HEK293 (cell line): ENCODE data around the gene TUBGCP6.

ENCODE experiments used
- CTCF ChIA-PET: fragments of 350-600 bp; formaldehyde crosslinking; extraction: SDS; loops from one replicate; lab custom pipeline; 2021; ENCODE audit warnings: antibody characterized with exemption; lab: Yijun Ruan, JAX
- POLR2A ChIA-PET: fragments of 300-600 bp; formaldehyde crosslinking; extraction: SDS; loops from one replicate; lab custom pipeline; 2020; ENCODE audit warnings: antibody characterized with exemption, inconsistent platforms; lab: Yijun Ruan, JAX
- H3K27ac ChIP-seq: fragments of 200-500 bp; sonication (Bioruptor generic); 2 replicates; pipeline ENCODE4 v1.5.1; 2014; ENCODE audit warnings: low read depth, low read length, control low read depth, inconsistent platforms; ENCODE audit errors: extremely low read depth
- H3K36me3 ChIP-seq, 2 experiments: fragments of 200-500 bp in 1 of 2; sonication (Bioruptor generic) in 1 of 2; 1 replicate in 1 of 2; 2 replicates in 1 of 2; pipeline ENCODE4 v1.5.1; 2014 to 2017; ENCODE audit warnings: inconsistent platforms in 2 of 2, low read length in 2 of 2; ENCODE audit not compliant: control insufficient read depth in 2 of 2, insufficient read depth in 1 of 2
- H3K4me1 ChIP-seq: fragments of 200-500 bp; sonication (Bioruptor generic); 2 replicates; pipeline ENCODE4 v1.5.1; 2014; ENCODE audit warnings: mild to moderate bottlenecking, low read length, inconsistent platforms; ENCODE audit not compliant: control insufficient read depth, insufficient read depth
- H3K4me3 ChIP-seq: 2 replicates; pipeline ENCODE4 v1.5.1; 2011; ENCODE audit warnings: low read depth, mild to moderate bottlenecking, control low read depth, low read length, moderate library complexity
- H3K9me3 ChIP-seq: fragments of 200-500 bp; sonication (Bioruptor generic); 2 replicates; pipeline ENCODE4 v1.5.1; 2014; ENCODE audit warnings: low read depth, low read length, inconsistent platforms; ENCODE audit not compliant: control insufficient read depth, insufficient read depth
- BCL6B ChIP-seq: fragments of 450-650 bp; formaldehyde crosslinking; IDR thresholded peaks from 2 replicates; pipeline ENCODE4 v1.5.1; 2017; ENCODE audit warnings: missing biosample characterization, missing genetic modification characterization
- REST ChIP-seq: fragments of 450-650 bp; formaldehyde crosslinking; IDR thresholded peaks from 2 replicates; pipeline ENCODE4 v1.5.1; 2016; ENCODE audit warnings: missing biosample characterization, missing genetic modification characterization
- SCRT1 ChIP-seq: fragments of 450-650 bp; formaldehyde crosslinking; IDR thresholded peaks from 2 replicates; pipeline ENCODE4 v1.5.1; 2016; ENCODE audit warnings: missing biosample characterization, missing genetic modification characterization, borderline replicate concordance
- ZBTB48 ChIP-seq: fragments of 450-650 bp; formaldehyde crosslinking; IDR thresholded peaks from 2 replicates; pipeline ENCODE4 v1.5.1; 2016; ENCODE audit warnings: missing biosample characterization, missing genetic modification characterization
- ZNF112 ChIP-seq: fragments of 450-650 bp; formaldehyde crosslinking; IDR thresholded peaks from 2 replicates; pipeline ENCODE4 v1.5.0; 2017; ENCODE audit warnings: missing biosample characterization, missing genetic modification characterization
- ZNF169 ChIP-seq: fragments of 450-650 bp; formaldehyde crosslinking; IDR thresholded peaks from 2 replicates; pipeline ENCODE4 v1.5.1; 2016; ENCODE audit warnings: missing biosample characterization, missing genetic modification characterization
- ZNF211 ChIP-seq: fragments of 450-650 bp; formaldehyde crosslinking; IDR thresholded peaks from 2 replicates; pipeline ENCODE4 v1.5.1; 2016; ENCODE audit warnings: low read depth, missing biosample characterization, missing genetic modification characterization
- ZNF335 ChIP-seq: fragments of 450-650 bp; formaldehyde crosslinking; conservative IDR thresholded peaks from 2 replicates; pipeline ENCODE4 v1.5.1; 2016; ENCODE audit warnings: missing biosample characterization, missing genetic modification characterization
- ZNF37A ChIP-seq: fragments of 450-650 bp; IDR thresholded peaks from 2 replicates; pipeline ENCODE4 v1.5.1; 2018; ENCODE audit warnings: missing biosample characterization, missing genetic modification characterization
- ZNF394 ChIP-seq: fragments of 450-650 bp; formaldehyde crosslinking; IDR thresholded peaks from 2 replicates; pipeline ENCODE4 v1.5.1; 2016; ENCODE audit warnings: missing biosample characterization, missing genetic modification characterization, mild to moderate bottlenecking, moderate library complexity, borderline replicate concordance
- ZNF510 ChIP-seq: fragments of 450-650 bp; formaldehyde crosslinking; IDR thresholded peaks from 2 replicates; pipeline ENCODE4 v1.5.1; 2018; ENCODE audit warnings: mild to moderate bottlenecking, missing genetic modification characterization, missing biosample characterization; ENCODE audit not compliant: insufficient replicate concordance
- ZNF529 ChIP-seq: fragments of 450-650 bp; formaldehyde crosslinking; IDR thresholded peaks from 2 replicates; pipeline ENCODE4 v1.5.1; 2017; ENCODE audit warnings: missing genetic modification characterization, missing biosample characterization; ENCODE audit not compliant: insufficient replicate concordance
- ZSCAN16 ChIP-seq: fragments of 450-650 bp; formaldehyde crosslinking; IDR thresholded peaks from 2 replicates; pipeline ENCODE4 v1.5.1; 2016; ENCODE audit warnings: missing biosample characterization, missing genetic modification characterization

The TUBGCP6 gene

GRCh38 chr22:50189184-50189848 lies 55.5 kb downstream of the TUBGCP6 start (continued):
- TF ChIP-seq REST (tag by site-specific recombination) (no peak), ZNF510 (tag by site-specific recombination) (no peak)

GRCh38 chr22:50188356-50188755 lies 56.5 kb downstream of the TUBGCP6 start:
- H3K27ac ChIP-seq: no peak overlapping the region
- no peak overlapping the region for H3K4me3 ChIP-seq
- POLR2A ChIA-PET: interaction anchor here (0.6 kb wide), 2 partner anchors 75 to 137 kb away, joined by 3 to 7 read pairs; no protein-coding TSS in a partner anchor
- H3K9me3 ChIP-seq: no peaks in the 10 kb centered on the region
- TF ChIP-seq ZNF112: no peak
- no peak for TF ChIP-seq ZNF169
- 0 out of 2 replicates have a peak, but pooled peaks have one; percentile 46 for TF ChIP-seq ZNF394 (tag by site-specific recombination)
- TF ChIP-seq ZNF529 (tag by site-specific recombination): no peak
- no peak for TF ChIP-seq SCRT1 (tag by site-specific recombination)
- no peak for TF ChIP-seq ZSCAN16 (tag by site-specific recombination)
- 0 out of 2 replicates have a peak, but pooled peaks have one; percentile 19 for TF ChIP-seq ZBTB48 (tag by site-specific recombination)
- TF ChIP-seq, all 188 proteins: peak for 2
- CTCF ChIA-PET: interaction anchor here (0.6 kb wide), 1 partner anchor 313 kb away, joined by 4 read pairs; no protein-coding TSS in a partner anchor
- Histone ChIP-seq H3K36me3 (peaks cover 4 to 34% of the 10 kb centered on the region in 2 experiments; a peak in 2 of 3 replicates), H3K4me1 (peaks cover 30% of the 10 kb centered on the region)

GRCh38 chr22:50186761-50187523 lies 57.9 kb downstream of the TUBGCP6 start:
- ChIA-PET CTCF (interaction anchor here (0.6 kb wide), 1 partner anchor 17 kb away, joined by 4 read pairs; no protein-coding TSS in a partner anchor), POLR2A (no interaction called here)
- peak overlapping the region; percentile 81 for H3K4me3 ChIP-seq
- H3K9me3 ChIP-seq: no peaks in the 10 kb centered on the region
- no peak for TF ChIP-seq BCL6B (tag by site-specific recombination)
- TF ChIP-seq ZNF37A (tag by site-specific recombination): no peak
- TF ChIP-seq ZNF211: no peak
- TF ChIP-seq ZNF335 (tag by site-specific recombination): peak; percentile 25
- peaks cover 30% of the 10 kb centered on the region for H3K4me1 ChIP-seq
- peaks cover 4 to 19% of the 10 kb centered on the region in 2 experiments; a peak in 2 of 3 replicates for H3K36me3 ChIP-seq
- peak overlapping the region; percentile 78 for H3K27ac ChIP-seq
